ENCODE measurements around the gene DUSP5.
"Not testable (repeated sequence)": the region's sequence is repeated elsewhere in the genome, so short reads cannot be mapped to it uniquely, and the experiment has no call there.

DUSP5 gene

DNA sequence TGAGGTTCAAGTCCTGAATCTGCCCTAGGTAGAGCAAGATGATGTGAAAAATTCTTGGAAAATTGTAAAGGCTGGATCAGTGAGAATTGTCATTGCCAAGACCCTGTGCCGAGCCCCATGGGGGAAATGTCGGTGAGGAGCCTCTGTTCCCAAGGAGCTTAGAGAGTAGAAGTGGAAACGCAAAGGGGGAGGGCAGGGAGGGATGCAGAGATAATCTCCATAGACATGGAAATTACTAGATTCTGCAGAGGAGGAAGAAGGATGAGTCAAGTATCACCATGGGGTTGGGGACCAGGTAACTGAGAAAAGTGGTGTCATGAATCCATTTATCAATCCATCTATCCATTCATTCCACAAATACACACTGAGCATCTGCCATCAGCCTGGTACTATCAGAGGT is 26.0 kb downstream of the DUSP5 start:
- DNase-seq: no peak

DNA sequence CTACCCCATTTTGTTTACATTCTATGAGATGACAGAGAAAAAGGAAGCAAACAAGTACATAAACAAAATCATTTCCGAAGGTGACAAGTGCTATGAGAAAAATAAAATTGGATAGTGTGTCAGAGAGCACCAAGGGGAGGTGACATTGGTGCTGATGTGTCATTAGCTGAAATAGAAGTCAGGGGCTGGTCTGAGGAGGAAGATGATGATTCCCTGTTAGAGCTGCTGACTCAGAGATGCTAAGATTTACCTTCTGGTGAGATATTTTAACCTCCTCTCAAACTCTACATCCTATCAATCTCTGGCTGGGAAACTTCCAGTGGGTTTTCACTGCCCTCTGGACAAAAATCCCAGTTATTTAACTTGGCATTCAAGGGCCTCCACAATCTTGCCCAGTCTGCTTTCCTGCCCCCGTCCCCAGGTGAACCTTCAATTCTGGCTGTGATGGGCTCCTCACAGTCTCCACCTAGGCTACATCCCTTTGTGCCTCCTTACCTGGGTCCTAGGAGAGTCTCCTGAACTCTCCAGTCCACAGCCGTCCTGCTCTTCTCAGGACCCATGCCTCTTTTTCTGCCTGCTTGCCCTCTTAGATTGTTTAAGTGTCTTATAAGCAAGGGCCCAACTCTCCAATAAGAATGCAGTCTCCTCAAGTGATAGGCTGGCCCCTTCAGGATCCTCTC is 26.6 kb downstream of the DUSP5 start:
- DNase-seq: no peak

DNA sequence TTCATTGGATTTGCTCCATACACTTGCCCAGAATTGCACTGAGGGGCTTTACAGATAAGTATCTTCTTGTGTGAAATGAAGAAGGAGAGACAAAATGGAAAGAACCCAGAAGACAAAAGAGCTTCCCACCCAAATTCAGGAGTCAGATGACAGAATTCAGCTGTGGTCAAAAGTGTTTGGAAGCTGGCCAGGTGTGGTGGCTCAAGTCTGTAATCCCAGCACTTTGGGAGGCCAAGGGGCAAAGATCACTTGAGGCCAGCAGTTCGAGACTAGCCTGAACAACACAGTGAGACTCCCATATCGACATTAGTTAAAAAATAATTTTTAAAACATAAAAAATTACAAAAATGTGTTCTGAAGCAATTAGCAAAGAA is 27.1 kb downstream of the DUSP5 start:
- DNase-seq: no peak

DNA sequence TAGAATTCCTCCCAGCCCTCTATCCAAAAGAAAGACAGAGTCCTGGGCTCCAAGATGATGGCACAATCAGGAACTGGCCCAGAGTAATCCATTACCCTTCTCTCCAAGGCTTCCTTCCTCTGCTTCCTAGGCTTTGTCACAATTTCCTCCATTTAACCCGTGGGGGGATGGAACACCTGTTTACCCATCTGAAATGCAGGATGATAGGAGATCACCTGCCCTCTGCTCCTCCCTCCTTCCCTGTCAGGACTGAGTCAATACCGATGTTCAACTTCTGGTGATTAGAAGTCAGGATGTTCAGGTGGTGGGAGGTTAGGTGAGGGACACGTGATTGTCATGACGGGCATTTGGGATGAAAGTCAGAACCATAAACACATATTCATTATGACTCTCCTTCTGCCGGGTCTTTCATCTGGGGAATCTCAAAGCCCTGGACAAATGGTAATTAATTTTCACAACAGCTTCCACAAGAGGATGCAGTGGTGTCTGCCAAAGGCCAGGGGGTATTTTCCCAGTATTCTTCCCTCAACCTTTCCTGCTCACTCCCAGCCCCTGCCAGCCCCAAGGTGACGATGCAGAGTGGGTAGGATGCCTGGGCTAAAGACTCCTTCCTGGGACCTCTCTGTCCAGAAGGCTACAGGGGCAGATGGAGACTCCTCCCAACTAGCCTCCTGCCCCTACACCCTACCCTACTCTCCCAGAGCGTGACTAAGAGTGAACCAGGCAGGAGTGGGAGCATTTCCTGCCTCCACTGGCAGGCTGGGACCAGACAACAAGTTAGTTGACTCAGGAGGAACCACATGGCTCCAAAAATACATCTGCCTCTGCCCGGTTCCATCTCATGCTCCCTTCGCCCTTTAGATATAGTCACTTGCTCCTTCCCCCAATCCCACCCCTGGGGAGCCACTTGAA is 27.9 kb downstream of the DUSP5 start:
- DNase-seq: no peak

DNA sequence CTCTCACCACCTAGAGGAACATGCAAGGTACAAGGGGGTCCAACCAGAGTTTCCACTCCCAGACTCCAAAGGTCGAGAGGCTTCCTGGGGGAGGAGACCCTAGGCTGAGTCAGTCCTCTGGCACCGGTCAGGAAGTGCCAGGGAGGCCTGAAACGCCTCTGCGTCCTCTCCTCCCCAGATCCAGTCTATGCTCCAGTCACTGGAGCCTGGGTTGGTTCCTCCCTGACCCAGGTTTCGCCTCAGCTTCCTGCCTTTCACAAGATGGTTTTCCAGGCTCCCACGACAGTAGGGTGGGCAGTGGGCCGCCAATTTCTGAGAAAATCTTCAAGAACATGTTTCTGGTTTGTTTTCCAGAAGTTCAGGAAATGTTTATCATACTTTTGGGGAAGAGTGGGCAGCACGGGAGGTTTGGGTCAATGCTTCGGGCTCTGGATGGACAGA is 30.0 kb downstream of the DUSP5 start:
- no peak for DNase-seq

DNA sequence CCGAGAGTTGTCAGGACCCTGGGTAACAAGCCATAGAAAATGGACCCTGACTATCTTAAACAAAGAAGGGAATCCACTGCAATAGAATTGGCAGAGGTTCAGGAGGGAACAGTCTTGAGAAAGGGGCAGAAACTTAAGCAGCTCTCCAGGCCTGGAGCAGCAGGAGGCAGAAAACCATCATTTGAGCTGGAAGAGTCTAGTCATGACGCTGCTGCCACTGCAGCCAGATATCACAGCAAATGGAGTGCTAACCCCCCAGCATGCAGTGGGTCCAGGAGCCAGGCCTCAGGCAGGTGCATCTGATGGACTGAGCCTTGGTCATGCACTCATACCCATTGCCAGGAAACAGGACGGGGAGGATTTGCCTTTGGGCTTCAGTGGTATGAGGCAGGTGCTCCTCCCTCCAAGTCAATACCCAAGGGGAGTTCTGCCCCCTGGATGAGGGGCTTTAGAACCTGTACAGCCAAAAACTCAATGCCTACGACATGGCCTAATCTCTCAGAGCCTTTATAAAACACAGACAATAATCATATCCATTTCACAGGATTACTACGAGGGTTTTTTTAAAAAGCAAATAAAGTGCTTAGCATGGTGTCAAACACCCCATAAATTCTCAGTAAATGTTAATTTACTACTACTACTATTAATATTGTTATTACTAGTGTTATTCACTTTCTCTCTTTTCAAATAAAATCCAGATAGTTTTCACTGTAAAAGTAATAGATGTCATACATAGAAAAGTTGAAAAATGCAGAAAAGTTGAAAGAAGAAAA is 30.7 kb downstream of the DUSP5 start:
- DNase-seq: no peak

DNA sequence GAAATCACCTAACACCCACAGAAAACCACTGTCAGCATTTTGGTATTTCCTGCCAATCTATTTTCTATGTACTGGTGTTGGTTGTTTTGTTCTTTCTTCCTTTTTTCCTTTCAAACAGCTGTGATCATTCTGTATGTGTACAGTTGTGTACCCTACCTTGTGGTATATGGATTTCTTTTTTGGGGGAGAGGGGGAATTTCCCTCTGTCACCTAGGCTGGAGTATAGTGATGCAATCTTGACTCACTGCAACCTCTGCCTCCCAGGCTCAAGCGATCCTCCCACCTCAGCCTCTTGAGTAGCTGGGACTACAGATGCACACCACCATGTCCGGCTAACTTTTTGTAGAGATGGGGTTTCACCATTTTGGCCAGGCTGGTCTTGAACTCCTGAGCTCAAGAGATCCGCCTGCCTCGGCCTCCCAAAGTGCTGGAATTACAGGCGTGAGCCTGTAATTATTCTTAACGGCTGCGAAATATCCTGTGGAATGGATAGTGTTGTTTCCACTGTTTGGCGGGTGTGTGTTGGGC is 31.4 kb downstream of the DUSP5 start:
- not testable (repeated sequence) for DNase-seq

DNA sequence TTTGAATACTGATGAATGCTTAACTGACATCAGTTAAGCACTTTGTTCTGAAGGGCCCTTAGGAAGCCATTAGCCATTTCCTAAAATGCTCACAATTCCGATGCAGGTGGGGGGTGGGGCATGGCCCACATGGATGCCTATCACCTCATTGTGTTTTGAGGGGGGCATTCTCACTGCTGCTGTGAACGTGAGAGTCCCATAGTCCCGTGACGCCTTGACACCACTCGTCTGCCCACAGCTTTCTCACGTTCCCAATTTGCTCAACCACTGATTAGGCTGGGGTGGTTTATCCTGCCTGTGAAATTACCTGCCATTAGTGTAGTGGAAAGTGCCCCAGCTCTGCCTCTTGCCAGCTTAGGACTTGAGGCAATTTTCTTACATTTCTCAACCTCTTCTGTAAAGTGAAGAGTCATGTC is 31.9 kb downstream of the DUSP5 start:
- no peak for DNase-seq

DNA sequence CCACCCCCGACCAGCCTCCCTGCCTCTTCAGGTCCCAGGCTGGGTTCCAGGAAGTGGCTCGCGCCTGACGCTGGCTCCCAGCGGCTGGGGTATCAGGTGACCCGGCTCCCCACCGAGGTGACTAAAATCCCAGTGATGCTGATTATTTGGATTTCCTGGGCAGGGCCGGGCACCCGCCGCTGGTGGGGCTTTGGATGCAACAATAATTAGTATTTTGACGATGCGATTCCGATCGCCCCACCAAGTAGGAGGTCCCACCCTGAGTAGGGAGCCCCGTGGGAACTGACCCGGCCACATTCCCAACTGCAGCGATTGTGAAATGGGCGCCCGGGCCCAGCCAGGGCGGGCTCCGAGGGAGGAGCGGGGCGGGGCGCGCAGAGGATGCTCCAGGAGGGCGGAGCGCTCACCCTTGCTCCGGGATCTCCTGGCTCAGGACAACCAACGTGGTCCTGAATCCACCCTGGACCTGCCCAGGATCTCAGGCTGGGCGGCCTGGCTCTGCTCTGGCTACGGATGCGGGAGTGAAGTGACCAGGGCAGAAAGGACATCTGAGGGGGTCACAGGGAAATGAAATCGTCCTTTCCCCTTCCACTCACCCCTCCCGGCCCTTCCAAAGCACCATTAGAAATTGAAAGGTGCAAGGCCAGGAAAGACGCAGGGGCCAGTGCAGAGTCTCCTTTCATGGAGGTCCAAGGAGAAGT is 32.6 kb downstream of the DUSP5 start:
- DNase-seq: peak in 1 of 2 experiments; percentile 41

DNA sequence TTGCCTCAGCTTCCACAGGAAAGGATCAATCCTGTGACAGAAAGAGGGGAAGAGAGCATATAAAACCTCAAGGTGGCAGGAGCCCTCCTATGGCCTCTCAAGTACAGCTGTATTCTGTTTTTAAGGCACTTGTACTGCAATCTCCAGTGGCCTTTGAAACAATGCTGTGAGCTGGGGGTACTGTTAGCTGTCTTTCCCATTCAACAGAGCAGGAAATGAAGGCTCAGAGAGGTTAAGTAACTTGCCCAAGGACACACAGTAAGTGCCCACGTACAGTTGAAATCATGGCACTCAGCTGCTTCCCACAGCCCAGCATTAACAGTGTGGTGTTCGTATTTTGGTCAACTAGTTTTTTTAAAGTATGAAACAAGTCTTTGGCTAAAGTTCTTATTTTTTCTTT is 34.0 kb downstream of the DUSP5 start:
- DNase-seq: no peak

DNA sequence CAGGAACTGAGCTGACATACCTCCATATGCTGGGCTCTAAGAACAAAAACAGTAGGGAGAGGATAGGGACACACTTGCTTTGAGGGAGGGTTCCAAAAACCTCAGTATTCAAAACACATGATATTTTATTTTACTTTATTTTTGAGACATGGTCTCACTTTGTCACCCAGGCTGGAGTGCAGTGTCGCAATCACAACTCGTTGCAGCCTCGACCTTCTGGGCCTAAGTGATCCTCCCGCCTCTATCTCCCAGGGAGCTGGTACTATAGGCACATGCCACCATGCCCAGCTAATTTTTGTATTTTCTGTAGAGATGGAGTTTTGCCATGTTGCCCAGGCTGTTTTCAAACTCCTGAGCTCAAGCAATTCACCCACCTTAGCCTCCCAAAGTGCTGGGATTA is 34.9 kb downstream of the DUSP5 start:
- DNase-seq: not testable (repeated sequence)

DNA sequence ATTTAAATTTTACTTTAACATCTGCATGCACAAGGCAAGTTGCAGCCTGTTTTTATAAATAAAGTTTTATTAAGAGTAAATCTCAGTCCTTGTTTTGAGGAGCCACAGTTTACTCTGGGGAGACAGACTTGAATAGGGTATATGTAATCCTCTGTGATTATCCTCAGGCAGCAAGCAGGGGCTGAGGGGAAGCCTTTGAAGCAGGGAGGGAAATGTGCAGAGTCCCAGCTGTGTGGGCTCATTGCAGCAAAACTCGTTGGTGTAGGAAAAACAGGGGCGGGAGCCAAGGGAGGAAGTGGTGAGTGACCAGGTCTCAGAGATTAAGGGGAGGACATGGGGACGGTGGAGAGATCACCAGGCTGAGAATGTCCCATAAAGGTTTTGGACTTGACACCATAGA is 35.4 kb downstream of the DUSP5 start:
- DNase-seq: no peak

DNA sequence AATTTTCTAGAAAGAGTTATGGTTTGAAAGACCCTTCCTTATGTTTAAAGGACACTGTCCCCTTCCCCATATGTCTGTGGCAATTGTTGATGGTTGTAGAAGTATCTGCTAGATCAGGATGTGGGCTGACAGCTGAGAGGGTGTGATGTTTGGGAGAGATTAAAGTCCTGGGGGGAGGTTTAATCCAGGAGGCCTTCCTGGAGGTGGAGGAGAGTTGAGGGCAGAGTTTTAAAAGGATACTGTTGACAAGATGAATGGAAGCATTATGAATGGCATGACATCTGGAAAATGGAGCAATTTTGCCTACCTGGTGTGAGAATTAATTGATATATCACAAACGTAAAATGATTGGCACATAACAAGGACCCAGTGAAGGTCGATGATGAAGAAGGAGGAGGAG is 36.9 kb downstream of the DUSP5 start:
- no peak for DNase-seq

DNA sequence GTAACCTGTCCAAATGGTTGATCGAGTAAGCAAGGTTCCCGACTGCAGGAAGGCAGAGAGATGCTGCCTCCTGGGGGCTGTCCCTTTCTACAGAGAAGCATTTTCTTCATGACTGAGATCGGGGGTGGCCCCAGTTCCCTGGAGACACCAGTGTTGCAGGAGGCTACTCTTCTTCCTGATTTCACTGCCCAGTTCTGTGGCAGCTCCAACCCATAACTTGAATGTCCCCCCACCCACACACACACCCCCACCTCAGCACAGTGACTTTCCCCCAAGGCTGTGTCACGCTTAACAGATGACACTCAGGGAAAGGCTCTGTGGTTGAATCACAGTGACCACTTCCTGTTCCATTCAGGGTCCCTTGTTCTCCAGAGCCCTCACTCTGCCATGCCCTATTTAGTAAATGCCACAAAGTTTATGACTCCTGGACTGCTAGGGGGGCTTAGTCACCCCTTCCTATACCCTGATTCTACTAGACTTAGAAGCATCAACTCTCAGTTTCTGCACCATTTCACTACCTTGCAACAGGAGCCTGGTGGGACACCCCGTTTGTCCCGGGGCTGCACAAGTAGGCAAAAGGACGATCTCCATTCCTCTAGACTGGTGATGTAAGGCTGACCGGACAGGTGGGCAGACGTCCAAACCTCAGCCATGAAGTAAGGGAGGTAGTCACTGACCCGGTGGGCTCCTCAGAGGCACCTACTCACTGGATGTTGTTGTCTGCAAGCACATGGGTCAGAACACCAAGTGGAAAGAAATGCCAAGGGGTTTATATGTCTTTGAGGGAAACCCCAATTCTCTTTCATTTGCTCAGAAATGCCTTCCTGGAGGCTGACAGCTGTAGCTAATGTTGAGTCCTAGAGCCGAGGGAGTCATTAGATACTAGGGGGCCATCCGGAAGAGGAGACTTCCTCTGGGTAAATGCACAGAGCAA is 38.5 kb downstream of the DUSP5 start:
- DNase-seq: peak in 1 of 2 experiments; percentile 15

DNA sequence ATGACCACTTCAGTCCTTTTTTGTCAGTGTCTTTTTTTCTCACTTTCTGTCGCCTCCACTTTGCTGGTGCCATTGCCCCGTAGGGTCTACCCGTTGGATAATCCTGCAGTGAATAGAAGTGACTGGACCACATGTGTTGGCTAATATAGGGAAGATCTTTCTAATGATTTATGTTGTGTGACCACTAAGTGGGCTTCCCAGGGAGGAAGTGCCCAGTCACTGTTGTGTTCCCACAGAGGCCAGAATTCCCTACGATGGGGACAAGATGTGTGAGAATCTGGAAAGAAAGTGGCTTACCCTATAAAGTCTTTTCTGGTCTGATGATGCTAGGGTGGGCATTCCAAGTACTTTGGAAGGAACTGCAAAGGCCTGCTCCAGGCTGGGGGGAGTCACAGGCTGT is 41.4 kb downstream of the DUSP5 start:
- DNase-seq: no peak

DNA sequence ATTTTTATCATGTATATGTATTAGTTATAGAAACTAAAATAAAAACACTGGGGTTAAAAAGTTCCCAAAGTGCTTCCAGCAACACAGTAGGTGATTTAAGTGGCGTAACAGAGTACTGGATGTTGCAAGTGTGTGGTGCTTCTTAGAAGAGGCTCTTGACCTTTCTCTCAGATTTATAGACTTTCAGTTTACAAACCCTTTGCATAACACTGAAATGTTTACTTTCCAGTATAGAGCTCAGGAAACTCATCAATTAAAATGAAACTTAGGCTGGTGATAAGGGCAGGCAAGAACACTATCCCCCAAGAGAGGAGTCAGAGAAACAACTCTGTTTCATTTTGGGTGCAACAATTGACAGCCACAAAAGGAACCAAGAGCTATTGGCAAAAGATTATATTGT is 42.3 kb downstream of the DUSP5 start:
- DNase-seq: no peak

DNA sequence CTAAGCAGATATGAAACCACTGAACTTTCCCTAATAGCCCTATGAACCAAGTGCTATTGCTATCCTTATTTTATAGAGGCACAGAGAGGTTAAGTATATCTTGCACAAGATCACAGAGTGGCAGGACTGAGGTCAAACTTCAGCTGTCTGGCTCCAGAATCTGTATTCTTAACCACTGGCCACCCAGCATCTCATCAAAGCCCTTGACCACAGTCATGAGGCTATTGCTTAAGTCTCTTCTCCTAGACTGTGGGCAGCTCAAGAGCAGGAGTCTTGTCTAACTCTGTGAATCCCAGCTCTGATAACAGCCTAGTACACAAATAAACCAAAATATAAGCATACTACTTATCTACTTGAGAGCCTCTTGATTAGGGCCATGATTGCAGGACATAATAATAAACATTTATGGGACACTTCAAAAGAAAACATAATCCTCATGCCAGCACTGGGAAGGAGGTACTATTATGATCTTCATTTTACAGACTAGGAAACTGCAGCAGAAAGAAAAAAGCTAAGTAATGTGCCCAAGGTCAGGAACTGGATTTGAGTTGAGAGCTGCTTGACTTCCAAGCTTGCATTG is 47.3 kb downstream of the DUSP5 start:
- DNase-seq: no peak

DNA sequence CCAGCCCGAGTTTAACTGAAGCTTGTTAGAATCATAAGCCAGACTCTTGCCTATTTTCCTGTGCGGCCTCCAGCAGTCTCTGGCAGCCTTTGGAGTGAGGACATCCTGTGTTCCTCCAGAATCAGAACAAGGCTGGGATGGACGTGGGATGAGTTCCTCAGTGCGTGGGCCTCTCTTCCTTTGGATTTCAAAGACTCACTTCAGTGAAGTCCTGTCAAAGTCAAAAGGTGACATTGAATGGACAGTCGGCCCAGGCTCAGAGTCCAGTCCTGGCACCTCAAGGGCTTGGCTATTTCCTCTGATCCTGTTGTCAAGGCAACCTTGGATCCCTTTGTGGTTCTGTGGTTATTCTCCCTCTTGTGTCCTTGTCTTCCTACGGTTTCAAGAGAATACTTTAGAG is 48.4 kb downstream of the DUSP5 start:
- DNase-seq: no peak

DNA sequence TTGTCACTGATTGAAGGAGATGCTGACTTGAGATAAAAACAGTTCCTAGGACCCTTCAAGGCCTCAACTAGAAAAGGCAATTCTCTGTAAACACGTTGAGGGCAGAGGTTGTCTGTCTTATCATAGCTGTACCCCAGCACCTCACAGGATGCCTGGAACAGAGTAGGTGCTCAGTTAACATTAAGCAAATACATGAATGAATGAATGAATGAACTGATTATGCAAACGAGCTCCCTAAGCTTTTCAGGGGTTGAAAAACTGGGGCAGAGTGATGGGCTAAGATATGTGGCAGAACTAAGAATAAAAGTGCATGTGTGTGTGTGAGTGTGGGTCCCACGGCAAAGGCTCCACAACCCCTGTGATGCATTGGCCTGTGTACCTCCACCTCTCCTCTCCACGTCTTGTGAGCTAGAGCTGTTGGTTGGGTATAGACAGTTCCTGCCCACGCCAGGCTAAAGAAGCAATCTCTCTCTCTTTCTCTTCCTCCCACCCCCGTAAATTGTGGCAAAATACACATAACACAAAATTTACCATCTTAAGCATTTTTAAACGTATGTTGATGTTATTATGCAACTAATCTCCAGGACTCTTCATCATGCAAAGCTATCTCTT is 48.9 kb downstream of the DUSP5 start:
- DNase-seq: no peak

DNA sequence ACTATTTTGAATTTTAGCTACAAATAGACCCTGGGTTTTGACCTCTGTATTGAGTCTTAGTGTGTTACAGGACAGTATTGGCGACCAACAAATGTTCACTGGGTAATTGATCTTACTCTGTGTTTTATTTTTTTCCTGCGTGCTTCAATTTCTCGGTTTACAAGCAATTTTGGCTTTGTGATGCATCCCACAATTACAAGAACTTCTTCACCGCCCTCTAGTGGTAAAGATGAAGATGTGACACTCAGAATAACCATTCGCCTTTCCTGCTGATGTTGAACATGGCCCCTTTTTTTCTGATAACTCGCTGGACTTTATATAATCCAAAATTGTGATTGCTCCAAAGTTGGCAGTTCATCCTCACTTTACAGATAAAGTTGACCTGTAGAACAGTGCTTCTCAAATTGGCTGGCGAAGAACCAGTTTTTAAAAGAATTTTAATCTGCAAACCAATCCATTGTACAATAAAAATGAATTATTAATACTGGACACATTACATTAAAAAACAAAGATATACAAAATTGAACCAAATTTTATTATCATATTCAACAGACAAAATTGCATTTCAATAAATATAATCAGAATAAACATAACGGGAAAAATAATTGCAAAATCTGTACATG is 49.5 kb downstream of the DUSP5 start:
- DNase-seq: peak; percentile 28 to 55

Measured in NCI-H526 (cell line).